GM12878 (cell line): ENCODE data around the gene SPATA46. TPM values are rescaled to one million over a fixed set of nuclear protein-coding genes. Genes with fewer than 3 reads are reported as not detected.

Experiments used
- ATAC-seq: fragments of 200-7000 bp; cut with Tn5 transposase; 3 replicates; pipeline ENCODE4 v1.9.1; 2020; ENCODE audit warnings: mild to moderate bottlenecking, moderate library complexity
- BruUV-seq: library from RNA; stranded (reverse); fragments of 400-500 nt; replicated peaks from 2 replicates; lab custom pipeline; 2021; lab: Mats Ljungman, UMichigan
- CTCF ChIA-PET: fragments of 300-600 bp; sonication (Branson Sonifier 250); formaldehyde crosslinking; extraction: SDS; loops from one replicate; lab custom pipeline; 2021; ENCODE audit warnings: inconsistent platforms; lab: Yijun Ruan, JAX
- POLR2A ChIA-PET: fragments of 350-600 bp; formaldehyde crosslinking; extraction: SDS; loops from one replicate; lab custom pipeline; 2021; ENCODE audit warnings: inconsistent platforms; lab: Charles Lee
- RAD21 ChIA-PET: fragments of 300-600 bp; sonication (Branson Sonifier 250); formaldehyde crosslinking; loops from one replicate; lab custom pipeline; 2023; ENCODE audit warnings: antibody characterized with exemption; ENCODE audit not compliant: unreplicated experiment; lab: Charles Lee
- SMC1A ChIA-PET: fragments of 300-600 bp; sonication (Branson Sonifier 250); formaldehyde crosslinking; loops from one replicate; lab custom pipeline; 2023; ENCODE audit not compliant: unreplicated experiment, uncharacterized antibody; lab: Charles Lee
- DNase-seq: peaks from one replicate; pipeline ENCODE4 v3.0.0-alpha.2; 2011; ENCODE audit warnings: low read depth, low spot score
- FAIRE-seq: peaks from 3 replicates; lab custom pipeline; 2011; peaks lifted over from hg19 to GRCh38; lab: Jason Lieb, UNC
- H2AFZ ChIP-seq: 2 replicates; pipeline ENCODE4 v1.6.0; 2011; ENCODE audit warnings: low read depth, low read length, control low read depth; ENCODE audit not compliant: control insufficient read depth
- H3K27ac ChIP-seq: 2 replicates; pipeline ENCODE4 v1.5.1; 2011; ENCODE audit warnings: control low read depth; ENCODE audit not compliant: control insufficient read depth, insufficient read depth
- H3K27me3 ChIP-seq, 2 experiments: replicated peaks in 1 of 2; 2 replicates each; pipeline versions ENCODE4 v1.6.0 to v1.6.1; 2011; ENCODE audit warnings: low read length in 1 of 2; ENCODE audit not compliant: control insufficient read depth in 2 of 2, insufficient read depth in 2 of 2
- H3K36me3 ChIP-seq, 2 experiments: 2 replicates each; pipeline ENCODE4 v1.5.1; 2011; ENCODE audit warnings: low read length in 1 of 2; ENCODE audit not compliant: control insufficient read depth in 2 of 2, insufficient read depth in 2 of 2
- H3K4me1 ChIP-seq: 2 replicates; pipeline ENCODE4 v1.6.1; 2011; ENCODE audit warnings: mild to moderate bottlenecking, low read length, moderate library complexity, mixed read lengths; ENCODE audit not compliant: control insufficient read depth, insufficient read depth
- H3K4me2 ChIP-seq: 2 replicates; pipeline ENCODE4 v1.6.0; 2011; ENCODE audit warnings: control low read depth; ENCODE audit not compliant: control insufficient read depth, insufficient read depth
- H3K4me3 ChIP-seq: fragments of 200-600 bp; sonication (generic); 2 replicates; pipeline ENCODE4 v1.5.1; 2016
- H3K79me2 ChIP-seq: 2 replicates; pipeline ENCODE4 v1.6.0; 2011; ENCODE audit warnings: low read length; ENCODE audit not compliant: control insufficient read depth, insufficient read depth
- H3K9ac ChIP-seq: 2 replicates; pipeline ENCODE4 v1.8.0; 2011; ENCODE audit warnings: low read length, control low read depth, mixed read lengths; ENCODE audit not compliant: control insufficient read depth, insufficient read depth
- H3K9me3 ChIP-seq: replicated peaks from 3 replicates; pipeline ENCODE4 v1.5.1; 2011; ENCODE audit warnings: mild to moderate bottlenecking, low read length; ENCODE audit not compliant: control insufficient read depth, insufficient read depth
- H4K20me1 ChIP-seq: 2 replicates; pipeline ENCODE4 v1.6.0; 2011; ENCODE audit not compliant: control insufficient read depth, insufficient read depth
- BCL3 ChIP-seq: IDR thresholded peaks from 2 replicates; pipeline ENCODE4 v1.6.1; 2011; ENCODE audit warnings: borderline replicate concordance, low read depth, mild to moderate bottlenecking, moderate library complexity, low read length; ENCODE audit not compliant: insufficient read depth, poor library complexity, severe bottlenecking
- EP300 ChIP-seq, 2 experiments: fragments of 150-350 bp in 1 of 2; IDR thresholded peaks; 2 replicates each; pipeline ENCODE4 v1.6.1; 2011 to 2012; ENCODE audit warnings: low read depth in 2 of 2, low read length in 2 of 2, borderline replicate concordance in 1 of 2, improper control_type of control experiment in 1 of 2, inconsistent platforms in 1 of 2; ENCODE audit not compliant: control insufficient read depth in 1 of 2
- HDAC2 ChIP-seq: fragments of 200-600 bp; sonication (generic); IDR thresholded peaks from 2 replicates; pipeline ENCODE4 v1.6.1; 2017
- NFYA ChIP-seq: IDR thresholded peaks from 2 replicates; pipeline ENCODE4 v1.6.1; 2011; ENCODE audit warnings: low read depth, mild to moderate bottlenecking, low read length, improper control_type of control experiment, borderline replicate concordance
- NFYB ChIP-seq: IDR thresholded peaks from 2 replicates; pipeline ENCODE4 v1.6.1; 2011; ENCODE audit warnings: low read depth, mild to moderate bottlenecking, low read length, improper control_type of control experiment, moderate library complexity; ENCODE audit not compliant: insufficient read depth
- PAX8 ChIP-seq: fragments of 450-650 bp; IDR thresholded peaks from 2 replicates; pipeline ENCODE4 v1.6.1; 2017; ENCODE audit warnings: mild to moderate bottlenecking, moderate library complexity
- PKNOX1 ChIP-seq: fragments of 450-650 bp; IDR thresholded peaks from 2 replicates; pipeline ENCODE4 v1.6.1; 2016; ENCODE audit warnings: mild to moderate bottlenecking
- POLR2A ChIP-seq: IDR thresholded peaks from 2 replicates; pipeline ENCODE4 v1.6.1; 2011; ENCODE audit warnings: low read depth, mild to moderate bottlenecking, low read length
- POLR2AphosphoS5 ChIP-seq: IDR thresholded peaks from 2 replicates; pipeline ENCODE4 v1.6.1; 2011; ENCODE audit warnings: mild to moderate bottlenecking, low read length, inconsistent platforms
- RB1 ChIP-seq: fragments of 450-650 bp; formaldehyde crosslinking; IDR thresholded peaks from 2 replicates; pipeline ENCODE4 v1.6.1; 2017; ENCODE audit warnings: mild to moderate bottlenecking, borderline replicate concordance
- REST ChIP-seq: IDR thresholded peaks from 2 replicates; pipeline ENCODE4 v1.6.1; 2012; ENCODE audit warnings: mild to moderate bottlenecking, low read depth, low read length
- SREBF1 ChIP-seq: IDR thresholded peaks from 2 replicates; pipeline ENCODE4 v1.6.1; 2012; ENCODE audit warnings: mild to moderate bottlenecking, low read length
- ZBTB11 ChIP-seq: fragments of 450-650 bp; formaldehyde crosslinking; IDR thresholded peaks from 2 replicates; pipeline ENCODE4 v1.5.0; 2022; ENCODE audit warnings: mild to moderate bottlenecking, missing genetic modification characterization
- WGBS: methylation state at CpG from one replicate; pipeline ENCODE4 v1.1.6; 2016; ENCODE audit warnings: low lambda C conversion rate; ENCODE audit not compliant: insufficient replicate concordance, insufficient coverage; ENCODE audit errors: missing lambda C conversion rate; 5-methylcytosine and 5-hydroxymethylcytosine counted together
- in situ Hi-C: fragments of 300-500 bp; cut with MboI; formaldehyde crosslinking; loops from 9 replicates; pipeline ENCODE4 v1.14.3; 2018; ENCODE audit warnings: mixed read lengths
- intact Hi-C: fragments of 100-400 bp; cut with micrococcal nuclease; formaldehyde crosslinking; loops from one replicate; pipeline ENCODE4 v1.14.2; 2022; ENCODE audit not compliant: unreplicated experiment
- polyA plus RNA-seq, 11 experiments: library from polyadenylated mRNA; depleted of rRNA in 4 of 11; unstranded in 6 of 11; stranded (reverse) in 5 of 11; fragments of >200 nt; fragmentation: Nextera tagmentation in 4 of 11; fragmentation: Illumina TruSeq in 1 of 11; extraction: Ambion mirVana in 4 of 11; extraction: Trizol in 1 of 11; gene quantifications; 1 replicate in 1 of 11; 2 replicates in 10 of 11; pipeline versions ENCODE4 v1.2.1 to v1.2.3, GENCODE V29; 2011 to 2016; ENCODE audit warnings: inconsistent platforms in 2 of 11, missing spikeins in 2 of 11, low read depth in 1 of 11
- total RNA-seq, 4 experiments: library from RNA; depleted of rRNA in 3 of 4; stranded (reverse); fragments of >200 nt in 3 of 4; fragmentation: Illumina TruSeq in 1 of 4; extraction: Trizol in 1 of 4; gene quantifications; 2 replicates each; pipeline versions ENCODE4 v1.2.1 to v1.2.3, GENCODE V29; 2013 to 2021

Gene SPATA46
- total and polyA plus RNA-seq, 10 of the 15 experiments (the other 5 are each of a cell fraction or from before 2014, with no cell fraction given): not detected

GRCh38 chr1:162365284-162366020 lies 11.2 kb downstream of the SPATA46 start:
- Histone ChIP-seq H3K9ac (no peak overlapping the region), H3K4me3 (no peak overlapping the region), H3K27ac (no peak overlapping the region), H3K4me2 (no peak overlapping the region), H4K20me1 (no peaks in the 10 kb centered on the region), H3K4me1 (peaks cover 10% of the 10 kb centered on the region), H3K27me3 (no peaks in the 10 kb centered on the region), H2AFZ (no peak overlapping the region), H3K36me3 (no peaks in the 10 kb centered on the region), H3K9me3 (no peaks in the 10 kb centered on the region), H3K79me2 (no peaks in the 10 kb centered on the region)
- ChIA-PET POLR2A (no interaction called here), RAD21 (interaction anchor here (1.9 kb wide), 1 partner anchor 8 kb away, joined by 5 read pairs; no protein-coding TSS in a partner anchor), CTCF (interaction anchor here (0.5 to 8.0 kb wide), 6 partner anchors 8 to 488 kb away, joined by 3 to 104 read pairs (median 4); partner anchors contain the start of gene SPATA46), SMC1A (interaction anchor here (0.6 to 1.4 kb wide), 3 partner anchors 11 to 26 kb away, joined by 3 read pairs; partner anchors contain the start of gene SPATA46)
- 61% methylated on average over 10 of the region's 10 CpGs for WGBS
- FAIRE-seq (no peak), DNase-seq (no peak), ATAC-seq (no peak)
- intact Hi-C loops (no loop called here), in situ Hi-C loops (no loop called here)
- BruUV-seq: no TSS peak
- TF ChIP-seq HDAC2: no peak
- TF ChIP-seq NFYB: no peak
- TF ChIP-seq NFYA: no peak
- TF ChIP-seq BCL3: no peak
- no peak for TF ChIP-seq RB1
- no peak for TF ChIP-seq POLR2AphosphoS5
- no peak for TF ChIP-seq PAX8
- TF ChIP-seq PKNOX1: no peak
- TF ChIP-seq POLR2A: no peak
- no peak for TF ChIP-seq SREBF1
- TF ChIP-seq REST: no peak
- TF ChIP-seq EP300 (IDR thresholded peaks at IDR 0.05; ENCODE audit: borderline replicate concordance in 1 of 2, control insufficient read depth in 1 of 2, low read depth in 2 of 2, low read length in 2 of 2): no peak
- TF ChIP-seq ZBTB11 (CRISPR knock-in tag): no peak
